ENCODE measurements around the gene PALMD. TPM values are rescaled to one million over a fixed set of nuclear protein-coding genes. Genes with fewer than 3 reads are reported as not detected.

The PALMD gene
- total RNA-seq, 1 donor from 2014 or later: 39.5 TPM

- no peaks in the 10 kb centered on the region for H3K4me1 ChIP-seq
- H3K27ac ChIP-seq: no peak overlapping the region
- no peaks in the 10 kb centered on the region for H3K27me3 ChIP-seq
- H3K4me3 ChIP-seq: no peak overlapping the region
- TF ChIP-seq POLR2AphosphoS5 (IDR thresholded peaks at IDR 0.05; ENCODE audit: insufficient read depth in 1 of 2, low read depth in 1 of 2) (no peak), POLR2A (IDR thresholded peaks at IDR 0.05) (no peak), CTCF (IDR thresholded peaks at IDR 0.05) (no peak)
- intact Hi-C loops (cut with DNase I): no loop called here
- DNase-seq (ENCODE audit: extremely low spot score in 2 of 2): no peak
- no peaks in the 10 kb centered on the region for H3K36me3 ChIP-seq
- H3K9me3 ChIP-seq: no peaks in the 10 kb centered on the region
Measured at GRCh38 chr1:99606306-99606705, 39.6 kb upstream of the PALMD start.

- DNase-seq (ENCODE audit: extremely low spot score in 2 of 2): no peak
- H3K27ac ChIP-seq: no peak overlapping the region
- H3K36me3 ChIP-seq: no peaks in the 10 kb centered on the region
- H3K27me3 ChIP-seq: no peaks in the 10 kb centered on the region
- TF ChIP-seq CTCF (IDR thresholded peaks at IDR 0.05): no peak
- no peak for TF ChIP-seq POLR2A (IDR thresholded peaks at IDR 0.05)
- TF ChIP-seq POLR2AphosphoS5 (IDR thresholded peaks at IDR 0.05; ENCODE audit: insufficient read depth in 1 of 2, low read depth in 1 of 2): no peak
- no peak overlapping the region for H3K4me3 ChIP-seq
- intact Hi-C loops (cut with DNase I): no loop called here
- H3K4me1 ChIP-seq: no peaks in the 10 kb centered on the region
- H3K9me3 ChIP-seq: no peaks in the 10 kb centered on the region
Measured at GRCh38 chr1:99607590-99607989, 38.3 kb upstream of the PALMD start.

- Histone ChIP-seq H3K27ac (no peak overlapping the region), H3K4me1 (no peaks in the 10 kb centered on the region), H3K27me3 (no peaks in the 10 kb centered on the region), H3K36me3 (no peaks in the 10 kb centered on the region), H3K9me3 (no peaks in the 10 kb centered on the region), H3K4me3 (no peak overlapping the region)
- intact Hi-C loops (cut with DNase I): no loop called here
- TF ChIP-seq CTCF (IDR thresholded peaks at IDR 0.05) (no peak), POLR2A (IDR thresholded peaks at IDR 0.05) (no peak), POLR2AphosphoS5 (IDR thresholded peaks at IDR 0.05; ENCODE audit: insufficient read depth in 1 of 2, low read depth in 1 of 2) (no peak)
- no peak for DNase-seq (ENCODE audit: extremely low spot score in 2 of 2)
Measured at GRCh38 chr1:99608058-99608457, 37.9 kb upstream of the PALMD start.

- no peak overlapping the region for H3K4me3 ChIP-seq
- no peak for TF ChIP-seq POLR2A (IDR thresholded peaks at IDR 0.05)
- TF ChIP-seq CTCF (IDR thresholded peaks at IDR 0.05): no peak
- TF ChIP-seq POLR2AphosphoS5 (IDR thresholded peaks at IDR 0.05; ENCODE audit: insufficient read depth in 1 of 2, low read depth in 1 of 2): no peak
- no peaks in the 10 kb centered on the region for H3K9me3 ChIP-seq
- H3K36me3 ChIP-seq: no peaks in the 10 kb centered on the region
- intact Hi-C loops (cut with DNase I): no loop called here
- H3K27ac ChIP-seq: no peak overlapping the region
- no peaks in the 10 kb centered on the region for H3K27me3 ChIP-seq
- no peaks in the 10 kb centered on the region for H3K4me1 ChIP-seq
- no peak for DNase-seq (ENCODE audit: extremely low spot score in 2 of 2)
Measured at GRCh38 chr1:99613716-99614115, 32.2 kb upstream of the PALMD start.

GRCh38 chr1:99614728-99615127 is 31.2 kb upstream of the PALMD start:
- no peaks in the 10 kb centered on the region for H3K36me3 ChIP-seq
- H3K27me3 ChIP-seq: no peaks in the 10 kb centered on the region
- intact Hi-C loops (cut with DNase I): no loop called here
- H3K4me3 ChIP-seq: no peak overlapping the region
- H3K4me1 ChIP-seq: no peaks in the 10 kb centered on the region
- DNase-seq (ENCODE audit: extremely low spot score in 2 of 2): no peak
- no peak overlapping the region for H3K27ac ChIP-seq
- TF ChIP-seq POLR2AphosphoS5 (IDR thresholded peaks at IDR 0.05; ENCODE audit: insufficient read depth in 1 of 2, low read depth in 1 of 2) (no peak), POLR2A (IDR thresholded peaks at IDR 0.05) (no peak), CTCF (IDR thresholded peaks at IDR 0.05) (no peak)
- no peaks in the 10 kb centered on the region for H3K9me3 ChIP-seq
